Measurements from ENCODE around the gene PTOV1. TPM values are rescaled to one million over a fixed set of nuclear protein-coding genes. Genes with fewer than 3 reads are reported as not detected.

PTOV1 gene
- total and polyA plus RNA-seq, 4 donors, result 38.0 to 52.3 (median 41.3) TPM

DNA sequence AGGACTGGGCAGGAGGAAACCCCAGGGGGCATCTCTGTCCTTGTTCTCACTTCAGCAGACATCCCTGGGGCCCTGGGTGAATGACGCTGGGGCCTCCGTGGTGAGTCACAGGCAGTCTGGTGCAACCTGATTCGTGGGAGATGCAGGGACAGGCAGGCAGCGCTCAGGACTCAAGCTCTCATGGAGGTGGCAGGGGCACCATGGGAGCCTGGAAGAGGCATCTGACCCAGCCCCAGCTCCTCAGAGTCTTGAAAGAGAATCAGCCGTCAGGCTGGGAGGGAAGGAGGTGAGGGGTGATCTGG is 14.0 kb upstream of the PTOV1 start:
- WGBS, result 94% methylated on average over 5 of the region's 5 CpGs
- Histone ChIP-seq H3K9ac (ENCODE audit: low read depth in 1 of 2, low read length in 2 of 2) (no peak overlapping the region), H3K36me3 (ENCODE audit: control insufficient read depth in 4 of 4, insufficient read depth in 3 of 4, low read depth in 1 of 4, low read length in 3 of 4) (peaks cover 9 to 46% (median 26%) of the 10 kb centered on the region in 4 donors)

DNA sequence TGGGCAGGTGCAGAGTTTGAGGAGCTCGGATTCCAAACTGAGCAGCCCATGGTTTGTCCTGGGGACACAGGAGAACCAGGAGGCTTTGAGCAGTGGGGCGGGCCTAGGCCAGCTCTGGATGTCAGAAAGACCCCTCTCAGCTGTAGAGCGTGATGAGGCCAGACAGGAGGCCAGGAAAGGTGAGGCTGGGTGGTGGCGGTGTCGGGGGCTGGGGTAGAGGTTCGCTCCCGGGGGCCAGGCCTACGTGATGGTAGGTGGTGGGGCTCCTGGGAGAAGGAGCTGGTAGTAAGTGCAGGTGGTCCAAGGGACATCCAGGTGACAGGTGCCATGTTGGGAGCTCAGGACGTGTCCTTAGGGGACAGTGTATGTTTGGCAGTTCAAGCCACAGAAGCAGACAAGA is 13.5 kb upstream of the PTOV1 start:
- DNase-seq (ENCODE audit: low spot score), result no peak
- TF ChIP-seq JUND (IDR thresholded peaks at IDR 0.05) (no peak), FOXA2 (IDR thresholded peaks at IDR 0.05) (no peak), ATF3 (IDR thresholded peaks at IDR 0.05) (no peak), TAF1 (conservative IDR thresholded peaks at IDR 0.05) (no peak), FOXA1 (IDR thresholded peaks at IDR 0.05) (no peak), RXRA (IDR thresholded peaks at IDR 0.05) (no peak), REST (IDR thresholded peaks at IDR 0.05) (no peak), HNF4A (conservative IDR thresholded peaks at IDR 0.05) (no peak)
- TF ChIP-seq, protein P1, sequence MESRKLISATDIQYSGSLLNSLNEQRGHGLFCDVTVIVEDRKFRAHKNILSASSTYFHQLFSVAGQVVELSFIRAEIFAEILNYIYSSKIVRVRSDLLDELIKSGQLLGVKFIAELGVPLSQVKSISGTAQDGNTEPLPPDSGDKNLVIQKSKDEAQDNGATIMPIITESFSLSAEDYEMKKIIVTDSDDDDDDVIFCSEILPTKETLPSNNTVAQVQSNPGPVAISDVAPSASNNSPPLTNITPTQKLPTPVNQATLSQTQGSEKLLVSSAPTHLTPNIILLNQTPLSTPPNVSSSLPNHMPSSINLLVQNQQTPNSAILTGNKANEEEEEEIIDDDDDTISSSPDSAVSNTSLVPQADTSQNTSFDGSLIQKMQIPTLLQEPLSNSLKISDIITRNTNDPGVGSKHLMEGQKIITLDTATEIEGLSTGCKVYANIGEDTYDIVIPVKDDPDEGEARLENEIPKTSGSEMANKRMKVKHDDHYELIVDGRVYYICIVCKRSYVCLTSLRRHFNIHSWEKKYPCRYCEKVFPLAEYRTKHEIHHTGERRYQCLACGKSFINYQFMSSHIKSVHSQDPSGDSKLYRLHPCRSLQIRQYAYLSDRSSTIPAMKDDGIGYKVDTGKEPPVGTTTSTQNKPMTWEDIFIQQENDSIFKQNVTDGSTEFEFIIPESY (IDR thresholded peaks at IDR 0.05), result no peak

More for the DNA sequence above, 14.0 kb upstream of the PTOV1 start:
- Histone ChIP-seq H3K27me3 (ENCODE audit: control insufficient read depth in 4 of 4, insufficient read depth in 4 of 4, low read length in 3 of 4) (no peaks in the 10 kb centered on the region), H3K4me3 (ENCODE audit: low read depth in 1 of 3, low read length in 3 of 3) (no peak overlapping the region), H3K9me3 (ENCODE audit: control insufficient read depth in 4 of 4, low read length in 3 of 4) (no peaks in the 10 kb centered on the region), H3K27ac (ENCODE audit: low read depth in 1 of 2, low read length in 2 of 2) (no peak overlapping the region), H3K4me1 (ENCODE audit: control insufficient read depth in 4 of 4, insufficient read depth in 4 of 4, low read length in 3 of 4) (no peaks in the 10 kb centered on the region)
- TF ChIP-seq TAF1 (conservative IDR thresholded peaks at IDR 0.05) (no peak), SP1 (IDR thresholded peaks at IDR 0.05) (no peak), HNF4A (conservative IDR thresholded peaks at IDR 0.05) (no peak), FOXA2 (IDR thresholded peaks at IDR 0.05) (no peak), REST (IDR thresholded peaks at IDR 0.05) (no peak), FOXA1 (IDR thresholded peaks at IDR 0.05) (no peak), RXRA (IDR thresholded peaks at IDR 0.05) (no peak), MAX (IDR thresholded peaks at IDR 0.05) (no peak), JUND (IDR thresholded peaks at IDR 0.05) (no peak), HNF4G (IDR thresholded peaks at IDR 0.05) (no peak), NR2F2 (IDR thresholded peaks at IDR 0.05) (no peak), EGR1 (IDR thresholded peaks at IDR 0.05; ENCODE audit: low read depth in 2 of 2) (no peak), RAD21 (IDR thresholded peaks at IDR 0.05) (no peak), ATF3 (IDR thresholded peaks at IDR 0.05) (no peak)
- TF ChIP-seq, protein P1 (IDR thresholded peaks at IDR 0.05), result no peak
- no peak for DNase-seq (ENCODE audit: low spot score)

More for the DNA sequence above, 13.5 kb upstream of the PTOV1 start:
- H3K36me3 ChIP-seq (ENCODE audit: control insufficient read depth in 4 of 4, insufficient read depth in 3 of 4, low read depth in 1 of 4, low read length in 3 of 4), result peaks cover 6 to 43% (median 23%) of the 10 kb centered on the region in 4 donors
- H3K4me1 ChIP-seq (ENCODE audit: control insufficient read depth in 4 of 4, insufficient read depth in 4 of 4, low read length in 3 of 4), result no peaks in the 10 kb centered on the region
- H3K9ac ChIP-seq (ENCODE audit: low read depth in 1 of 2, low read length in 2 of 2), result no peak overlapping the region
- no peak overlapping the region for H3K27ac ChIP-seq (ENCODE audit: low read depth in 1 of 2, low read length in 2 of 2)
- WGBS, result 98% methylated on average over 9 of the region's 9 CpGs
- no peaks in the 10 kb centered on the region for H3K27me3 ChIP-seq (ENCODE audit: control insufficient read depth in 4 of 4, insufficient read depth in 4 of 4, low read length in 3 of 4)
- no peaks in the 10 kb centered on the region for H3K9me3 ChIP-seq (ENCODE audit: control insufficient read depth in 4 of 4, low read length in 3 of 4)
- H3K4me3 ChIP-seq (ENCODE audit: low read depth in 1 of 3, low read length in 3 of 3), result no peak overlapping the region
